H9 (cell line): Measurements from ENCODE around the gene LIG3. TPM values are rescaled to one million over a fixed set of nuclear protein-coding genes. Genes with fewer than 3 reads are reported as not detected.

ENCODE experiments used
- DNase-seq: peaks from one replicate; pipeline ENCODE4 v3.0.0-alpha.2; 2017
- H2AFZ ChIP-seq: one replicate; pipeline ENCODE4 v1.6.1; 2013; ENCODE audit warnings: mild to moderate bottlenecking, low read length, control low read depth, moderate library complexity
- H2AK5ac ChIP-seq: 2 replicates; pipeline ENCODE4 v1.6.1; 2013; ENCODE audit warnings: low read length, control low read depth, mixed read lengths; ENCODE audit not compliant: insufficient read length
- H2BK120ac ChIP-seq: one replicate; pipeline ENCODE4 v1.6.1; 2013; ENCODE audit warnings: low read depth, mild to moderate bottlenecking, low read length, control low read depth, inconsistent platforms; ENCODE audit not compliant: poor library complexity, severe bottlenecking
- H2BK12ac ChIP-seq: 2 replicates; pipeline ENCODE4 v1.6.1; 2013; ENCODE audit warnings: low read length, control low read depth, mixed read lengths, low read depth; ENCODE audit not compliant: insufficient read length
- H2BK15ac ChIP-seq: 2 replicates; pipeline ENCODE4 v1.6.1; 2013; ENCODE audit warnings: low read depth, low read length, control low read depth
- H2BK20ac ChIP-seq: one replicate; pipeline ENCODE4 v1.6.1; 2013; ENCODE audit warnings: low read depth, mild to moderate bottlenecking, low read length, control low read depth, inconsistent platforms; ENCODE audit not compliant: poor library complexity, severe bottlenecking
- H2BK5ac ChIP-seq: 2 replicates; pipeline ENCODE4 v1.6.1; 2013; ENCODE audit warnings: low read length, control low read depth, mixed read lengths; ENCODE audit not compliant: insufficient read length
- H3K14ac ChIP-seq: 2 replicates; pipeline ENCODE4 v1.6.1; 2013; ENCODE audit warnings: low read length, control low read depth; ENCODE audit not compliant: insufficient read depth
- H3K18ac ChIP-seq: 2 replicates; pipeline ENCODE4 v1.6.1; 2013; ENCODE audit warnings: low read depth, mild to moderate bottlenecking, mixed read lengths, low read length, control low read depth; ENCODE audit not compliant: insufficient read length
- H3K23ac ChIP-seq: 2 replicates; pipeline ENCODE4 v1.6.1; 2013; ENCODE audit warnings: low read length, control low read depth, mixed read lengths, low read depth; ENCODE audit not compliant: insufficient read length
- H3K23me2 ChIP-seq: 2 replicates; pipeline ENCODE4 v1.6.1; 2013; ENCODE audit warnings: low read depth, mild to moderate bottlenecking, mixed read lengths, low read length, control low read depth; ENCODE audit not compliant: insufficient read length, poor library complexity, severe bottlenecking
- H3K27ac ChIP-seq: 2 replicates; pipeline ENCODE4 v1.5.1; 2013; ENCODE audit warnings: low read length, control low read depth, mixed read lengths, low read depth; ENCODE audit not compliant: insufficient read length
- H3K27me3 ChIP-seq: 2 replicates; pipeline ENCODE4 v1.6.1; 2013; ENCODE audit warnings: low read length, control low read depth, inconsistent platforms; ENCODE audit not compliant: insufficient read depth
- H3K4ac ChIP-seq: 2 replicates; pipeline ENCODE4 v1.6.1; 2013; ENCODE audit warnings: low read depth, mild to moderate bottlenecking, control low read depth, inconsistent platforms, low read length, moderate library complexity
- H3K4me1 ChIP-seq: 2 replicates; pipeline ENCODE4 v1.6.1; 2013; ENCODE audit warnings: low read length, control low read depth, inconsistent platforms; ENCODE audit not compliant: insufficient read depth
- H3K4me2 ChIP-seq: 2 replicates; pipeline ENCODE4 v1.6.1; 2013; ENCODE audit warnings: low read length, control low read depth, mixed read lengths; ENCODE audit not compliant: insufficient read length, insufficient read depth
- H3K56ac ChIP-seq: 2 replicates; pipeline ENCODE4 v1.6.1; 2013; ENCODE audit warnings: low read depth, mild to moderate bottlenecking, mixed read lengths, low read length, control low read depth; ENCODE audit not compliant: insufficient read length
- H3K79me1 ChIP-seq: 2 replicates; pipeline ENCODE4 v1.6.1; 2013; ENCODE audit warnings: low read depth, mild to moderate bottlenecking, moderate library complexity, low read length, control low read depth, inconsistent platforms; ENCODE audit not compliant: insufficient read depth, poor library complexity, severe bottlenecking
- H3K79me2 ChIP-seq: 2 replicates; pipeline ENCODE4 v1.6.1; 2013; ENCODE audit warnings: low read length, control low read depth, inconsistent platforms; ENCODE audit not compliant: insufficient read depth
- H3K9ac ChIP-seq: 2 replicates; pipeline ENCODE4 v1.6.1; 2013; ENCODE audit warnings: low read length, control low read depth, mixed read lengths; ENCODE audit not compliant: insufficient read length; ENCODE audit errors: extremely low read depth
- H3K9me3 ChIP-seq: one replicate; pipeline ENCODE4 v1.6.1; 2013; ENCODE audit warnings: low read depth, low read length, inconsistent platforms; ENCODE audit not compliant: control insufficient read depth
- H3T11ph ChIP-seq: one replicate; pipeline ENCODE4 v1.6.1; 2013; ENCODE audit warnings: mild to moderate bottlenecking, low read length, control low read depth, inconsistent platforms
- H4K20me1 ChIP-seq: one replicate; pipeline ENCODE4 v1.6.1; 2013; ENCODE audit not compliant: control insufficient read depth, insufficient read length, insufficient read depth
- H4K5ac ChIP-seq: 2 replicates; pipeline ENCODE4 v1.6.1; 2013; ENCODE audit warnings: low read depth, mild to moderate bottlenecking, mixed read lengths, low read length, control low read depth; ENCODE audit not compliant: insufficient read length
- H4K8ac ChIP-seq: replicated peaks from 2 replicates; pipeline ENCODE4 v1.6.1; 2013; ENCODE audit warnings: low read length, control low read depth, mixed read lengths, low read depth; ENCODE audit not compliant: insufficient read length
- H4K91ac ChIP-seq: 2 replicates; pipeline ENCODE4 v1.6.1; 2013; ENCODE audit warnings: low read depth, mild to moderate bottlenecking, moderate library complexity, mixed read lengths, low read length, control low read depth; ENCODE audit not compliant: insufficient read length
- H3K27ac Mint-ChIP-seq, 3 experiments: 2 replicates in 2 of 3; 3 replicates in 1 of 3; pipeline ENCODE4 v1.8.0; 2020 to 2021; ENCODE audit warnings: mixed read lengths in 3 of 3, mild to moderate bottlenecking in 1 of 3, moderate library complexity in 1 of 3
- H3K27me3 Mint-ChIP-seq: 2 replicates; pipeline ENCODE4 v1.8.0; 2021; ENCODE audit warnings: low read depth, mild to moderate bottlenecking, moderate library complexity, mixed read lengths
- H3K36me3 Mint-ChIP-seq, 3 experiments: 2 replicates in 2 of 3; 3 replicates in 1 of 3; pipeline ENCODE4 v1.8.0; 2020 to 2021; ENCODE audit warnings: low read depth in 3 of 3, mixed read lengths in 3 of 3; ENCODE audit not compliant: insufficient read depth in 1 of 3
- H3K4me1 Mint-ChIP-seq, 2 experiments: 2 replicates each; pipeline ENCODE4 v1.8.0; 2020; ENCODE audit warnings: mixed read lengths in 2 of 2
- H3K4me3 Mint-ChIP-seq, 2 experiments: 2 replicates in 1 of 2; 3 replicates in 1 of 2; pipeline ENCODE4 v1.8.0; 2020 to 2021; ENCODE audit warnings: mild to moderate bottlenecking in 2 of 2, mixed read lengths in 2 of 2, moderate library complexity in 1 of 2
- H3K9me3 Mint-ChIP-seq, 2 experiments: 2 replicates in 1 of 2; 3 replicates in 1 of 2; pipeline ENCODE4 v1.8.0; 2020; ENCODE audit warnings: mild to moderate bottlenecking in 2 of 2, mixed read lengths in 2 of 2, moderate library complexity in 1 of 2
- WGBS: extraction: QIAGEN DNeasy Blood & Tissue Kit; methylation state at CpG from one replicate; pipeline ENCODE4 v1.1.7; 2013; ENCODE audit warnings: missing lambda C conversion rate, low lambda C conversion rate, mixed read lengths; ENCODE audit not compliant: insufficient read length; ENCODE audit errors: extremely low coverage; 5-methylcytosine and 5-hydroxymethylcytosine counted together
- total RNA-seq: library from RNA; stranded (reverse); gene quantifications from 2 replicates; pipeline ENCODE4 v1.2.1, GENCODE V29; 2021
- TF ChIP-seq, protein P1 (sequence below): fragments of 200-600 bp; sonication (generic); conservative IDR thresholded peaks from 3 replicates; pipeline ENCODE4 v1.8.0; 2021; ENCODE audit warnings: antibody characterized with exemption, mild to moderate bottlenecking

LIG3 gene
- total RNA-seq, 1 experiment from 2014 or later, result 96.0 TPM

DNA sequence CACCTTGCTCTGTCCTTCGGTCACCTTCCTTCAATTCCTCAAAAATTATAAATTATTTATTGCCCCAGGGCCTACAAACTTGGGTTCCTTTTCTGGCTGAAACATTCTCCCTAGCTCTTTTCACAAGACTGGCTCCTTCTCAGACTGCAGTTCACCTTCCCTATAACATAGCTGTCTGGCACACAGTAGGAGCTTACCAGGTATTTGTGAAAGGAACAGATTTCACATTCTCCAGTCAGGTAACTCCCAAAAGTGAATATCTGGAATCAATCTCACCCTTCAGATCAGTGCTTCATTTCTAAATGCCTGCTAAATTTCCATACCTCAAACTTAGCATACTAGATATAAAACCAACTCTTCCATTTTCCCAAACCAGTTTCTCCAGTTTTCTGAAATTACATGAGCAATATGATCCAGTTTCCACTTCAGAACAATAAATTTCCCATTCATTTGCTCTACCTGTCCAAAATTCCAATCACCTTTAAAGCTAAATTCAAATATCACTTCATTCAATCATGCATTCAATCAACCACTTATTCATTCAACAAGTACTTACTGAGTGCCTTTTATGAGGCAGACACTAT is 77.1 kb downstream of the LIG3 start:
- no CpG with 5 or more reads among the region's 1 CpG for WGBS
- Histone ChIP-seq H3K9ac (no peak overlapping the region), H3K79me2 (no peaks in the 10 kb centered on the region), H4K8ac (no peak overlapping the region), H2BK5ac (no peak overlapping the region), H3K23me2 (no peaks in the 10 kb centered on the region), H3K23ac (no peak overlapping the region), H3K4ac (no peak overlapping the region), H2AFZ (no peak overlapping the region), H2BK120ac (no peak overlapping the region), H3K27ac (no peak overlapping the region), H3K14ac (no peak overlapping the region), H3T11ph (no peak overlapping the region), H2BK15ac (no peak overlapping the region), H2AK5ac (no peak overlapping the region), H2BK12ac (no peak overlapping the region), H4K20me1 (no peaks in the 10 kb centered on the region), H4K91ac (no peak overlapping the region), H2BK20ac (no peak overlapping the region), H3K18ac (no peak overlapping the region), H3K27me3 (no peaks in the 10 kb centered on the region), H3K56ac (no peak overlapping the region), H4K5ac (no peak overlapping the region), H3K4me1 (no peaks in the 10 kb centered on the region), H3K4me2 (no peak overlapping the region), H3K9me3 (no peaks in the 10 kb centered on the region), H3K79me1 (no peaks in the 10 kb centered on the region)
- TF ChIP-seq, protein P1, sequence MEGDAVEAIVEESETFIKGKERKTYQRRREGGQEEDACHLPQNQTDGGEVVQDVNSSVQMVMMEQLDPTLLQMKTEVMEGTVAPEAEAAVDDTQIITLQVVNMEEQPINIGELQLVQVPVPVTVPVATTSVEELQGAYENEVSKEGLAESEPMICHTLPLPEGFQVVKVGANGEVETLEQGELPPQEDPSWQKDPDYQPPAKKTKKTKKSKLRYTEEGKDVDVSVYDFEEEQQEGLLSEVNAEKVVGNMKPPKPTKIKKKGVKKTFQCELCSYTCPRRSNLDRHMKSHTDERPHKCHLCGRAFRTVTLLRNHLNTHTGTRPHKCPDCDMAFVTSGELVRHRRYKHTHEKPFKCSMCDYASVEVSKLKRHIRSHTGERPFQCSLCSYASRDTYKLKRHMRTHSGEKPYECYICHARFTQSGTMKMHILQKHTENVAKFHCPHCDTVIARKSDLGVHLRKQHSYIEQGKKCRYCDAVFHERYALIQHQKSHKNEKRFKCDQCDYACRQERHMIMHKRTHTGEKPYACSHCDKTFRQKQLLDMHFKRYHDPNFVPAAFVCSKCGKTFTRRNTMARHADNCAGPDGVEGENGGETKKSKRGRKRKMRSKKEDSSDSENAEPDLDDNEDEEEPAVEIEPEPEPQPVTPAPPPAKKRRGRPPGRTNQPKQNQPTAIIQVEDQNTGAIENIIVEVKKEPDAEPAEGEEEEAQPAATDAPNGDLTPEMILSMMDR, result no peak
- peaks cover 17 to 18% of the 10 kb centered on the region in 2 experiments for H3K4me1 Mint-ChIP-seq
- no peaks in the 10 kb centered on the region for H3K27me3 Mint-ChIP-seq
- no peak overlapping the region for H3K27ac Mint-ChIP-seq
- no peaks in the 10 kb centered on the region for H3K9me3 Mint-ChIP-seq
- H3K36me3 Mint-ChIP-seq, result no peaks in the 10 kb centered on the region; a peak in 3 of 7 replicates
- DNase-seq, result no peak
- H3K4me3 Mint-ChIP-seq, result no peak overlapping the region

Other genes with a start within 250 kb of the LIG3 start
- gene CCT6B, start 19.1 kb upstream of the LIG3 start, total RNA-seq, result 1.4 and 1.7 TPM in 2 replicates
- 18.9 and 19.2 TPM in 2 replicates for gene ZNF830, start 19.0 kb upstream of the LIG3 start, total RNA-seq
- 21.1 and 21.4 TPM in 2 replicates for gene RFFL, start 83.2 kb downstream of the LIG3 start, total RNA-seq
- gene RAD51D, start 139.3 kb downstream of the LIG3 start, total RNA-seq, result 14.0 and 15.8 TPM in 2 replicates
- not detected in 2 replicates for gene FNDC8, start 141.1 kb downstream of the LIG3 start, total RNA-seq
- gene NLE1, start 161.8 kb downstream of the LIG3 start, total RNA-seq, result 41.7 and 43.9 TPM in 2 replicates
- 0.07 and 0.22 TPM in 2 replicates for gene UNC45B, start 167.3 kb downstream of the LIG3 start, total RNA-seq
- gene SLC35G3, start 213.9 kb downstream of the LIG3 start, total RNA-seq, result not detected in 2 replicates